GM18526 (cell line): ENCODE data around the gene ADAR.

ENCODE experiments used
- POLR2A ChIP-seq: IDR thresholded peaks from 3 replicates; pipeline ENCODE4 v1.6.1; 2011; ENCODE audit not compliant: insufficient read length; ENCODE audit errors: extremely low read depth

Gene ADAR

DNA sequence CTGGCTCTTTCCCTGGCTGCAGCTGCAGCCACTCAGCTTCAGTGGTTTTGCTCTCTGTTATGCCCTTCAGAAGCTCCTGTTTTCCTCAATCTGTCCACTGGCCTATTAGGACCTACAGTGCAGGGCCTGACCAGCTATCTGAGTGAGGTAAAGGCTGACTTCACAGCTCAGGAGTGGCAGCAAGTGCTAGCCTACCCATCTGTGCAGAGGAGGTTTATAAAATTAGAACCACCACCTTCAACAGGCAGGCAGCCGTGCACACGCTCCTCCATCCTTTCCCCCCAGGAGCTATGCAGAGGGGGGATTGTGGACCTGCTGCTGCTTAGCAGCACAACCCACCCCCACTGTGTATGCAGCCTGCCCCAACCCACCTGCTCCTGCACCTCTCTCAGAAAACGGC, 8.3 kb downstream of the ADAR start:
- no peak for TF ChIP-seq POLR2A

DNA sequence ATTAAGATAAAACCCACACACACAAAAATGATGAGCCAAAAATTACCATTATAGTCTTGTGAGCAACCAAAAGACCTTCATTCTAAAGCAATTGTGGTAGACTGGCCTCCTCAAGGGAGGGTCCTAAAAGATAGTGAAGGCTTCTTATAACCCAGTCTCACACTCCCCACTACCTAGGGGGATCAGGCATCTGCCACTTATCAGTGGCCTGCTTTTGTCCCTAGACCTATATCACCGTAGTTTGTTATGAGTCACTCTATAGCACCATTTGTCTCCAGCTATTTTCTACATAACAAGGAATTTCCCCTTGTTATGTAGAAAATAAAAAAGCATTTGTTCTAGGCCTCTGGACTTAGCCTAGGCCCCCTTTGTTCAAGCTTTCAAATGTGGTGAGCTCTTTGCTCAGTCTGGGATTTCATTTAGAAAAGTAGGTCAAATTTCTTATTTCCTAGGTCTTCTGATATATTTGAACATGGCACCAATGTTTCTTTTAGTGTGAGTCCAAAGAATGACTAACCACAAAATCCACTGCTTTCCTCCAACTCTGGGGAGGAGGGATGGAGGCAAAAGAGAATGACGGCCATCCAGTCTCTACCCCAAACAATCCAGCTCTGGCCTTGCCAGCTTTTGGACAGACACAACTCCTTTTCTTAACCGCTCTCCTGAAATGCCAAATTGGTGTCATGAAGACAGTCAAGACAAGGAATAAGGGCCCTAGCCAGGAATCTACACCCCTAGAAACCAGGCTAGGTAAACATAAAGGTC, 8.9 kb downstream of the ADAR start:
- TF ChIP-seq POLR2A, result no peak

DNA sequence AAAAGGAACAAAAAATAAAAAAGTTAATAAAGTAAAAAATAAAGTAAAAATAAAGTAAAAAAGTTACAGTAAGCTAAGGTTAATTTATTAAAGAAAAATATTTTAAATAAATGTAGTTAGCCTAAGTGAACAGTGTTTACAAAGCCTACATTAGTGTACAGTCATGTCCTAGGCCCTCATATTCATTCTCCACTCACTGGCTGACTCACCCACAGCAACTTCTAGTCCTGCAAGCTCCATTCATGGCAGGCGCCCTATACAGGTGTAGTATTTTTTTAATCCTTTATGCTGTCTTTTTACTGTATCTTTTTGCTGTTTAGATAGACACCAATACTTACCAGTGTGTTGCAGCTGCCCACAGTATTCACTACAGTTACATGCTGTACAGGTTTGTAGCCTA, 12.4 kb downstream of the ADAR start:
- no peak for TF ChIP-seq POLR2A

DNA sequence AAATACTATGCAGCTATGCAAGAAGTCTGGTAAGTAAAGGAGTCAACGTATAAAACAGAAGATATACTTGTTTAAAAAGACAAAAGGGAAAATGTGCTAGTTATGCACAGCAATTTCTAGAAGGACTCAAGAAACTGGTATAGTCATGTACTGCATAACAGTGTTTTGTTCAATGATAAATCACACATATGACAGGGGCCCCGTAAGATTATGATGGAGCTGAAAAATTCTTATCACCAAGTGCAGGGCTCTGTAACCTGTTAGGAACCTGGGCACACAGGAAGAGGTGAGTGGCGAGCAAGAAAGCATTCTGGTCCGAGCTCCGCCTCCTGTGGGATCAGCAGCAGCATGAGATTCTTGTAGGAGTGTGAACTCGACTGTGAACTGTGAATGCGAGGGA, 13.2 kb downstream of the ADAR start:
- TF ChIP-seq POLR2A, result no peak

DNA sequence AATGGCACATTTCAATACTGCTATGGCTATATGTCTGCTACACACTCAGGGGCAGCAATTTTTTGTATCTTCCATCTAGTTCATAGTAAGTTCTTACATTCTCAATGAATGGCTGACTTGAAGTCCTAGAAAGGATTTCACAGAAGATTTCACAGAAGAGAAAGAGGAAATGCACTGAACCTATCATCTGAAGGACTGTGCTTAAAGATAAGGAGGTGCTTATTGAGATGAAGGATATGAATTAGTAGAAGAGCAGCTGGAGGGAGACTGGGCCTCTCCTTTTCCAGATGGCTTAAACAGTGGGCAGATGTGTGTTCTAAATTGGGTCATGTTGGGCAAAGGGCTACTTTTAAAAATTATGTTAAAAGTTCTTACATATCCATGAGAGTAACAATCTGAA, 14.6 kb downstream of the ADAR start:
- no peak for TF ChIP-seq POLR2A

DNA sequence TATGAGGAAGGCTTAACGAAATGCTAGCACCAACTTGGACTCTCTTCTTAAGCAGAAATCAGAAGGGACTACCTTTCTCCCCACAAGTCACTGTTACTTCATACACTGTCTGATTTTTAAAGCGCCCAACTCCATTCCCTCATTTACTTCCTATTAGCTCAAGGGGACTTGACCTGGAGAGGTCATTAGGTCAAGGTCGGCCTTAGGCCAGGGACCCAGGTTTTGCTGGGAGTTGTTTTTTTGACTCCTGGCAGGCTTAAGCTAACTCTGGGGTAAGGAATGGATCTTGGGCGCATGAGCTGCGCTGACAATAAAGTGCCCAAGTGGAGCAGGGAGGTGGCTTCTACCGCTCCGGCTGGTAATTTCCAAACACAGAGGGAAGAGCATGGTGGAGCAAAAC, 16.8 kb downstream of the ADAR start:
- no peak for TF ChIP-seq POLR2A

DNA sequence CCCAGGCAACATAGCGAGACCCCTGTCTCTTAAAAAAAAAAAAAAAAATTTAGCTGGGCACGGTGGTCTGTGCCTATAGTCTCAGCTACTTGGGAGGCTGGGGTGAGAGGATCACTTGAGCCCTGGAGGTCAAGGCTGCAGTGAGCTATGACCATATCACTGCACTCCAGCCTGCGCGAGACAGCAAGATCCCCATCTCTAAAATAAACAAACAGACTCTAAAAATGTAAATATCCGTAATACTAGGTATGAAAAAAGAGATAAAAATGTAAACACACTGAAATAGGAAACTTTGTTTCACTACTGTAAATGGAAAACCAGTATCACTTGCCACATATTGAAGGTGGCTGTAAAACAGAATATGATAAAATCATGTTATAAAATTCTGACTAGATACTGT, 17.2 kb downstream of the ADAR start:
- no peak for TF ChIP-seq POLR2A

DNA sequence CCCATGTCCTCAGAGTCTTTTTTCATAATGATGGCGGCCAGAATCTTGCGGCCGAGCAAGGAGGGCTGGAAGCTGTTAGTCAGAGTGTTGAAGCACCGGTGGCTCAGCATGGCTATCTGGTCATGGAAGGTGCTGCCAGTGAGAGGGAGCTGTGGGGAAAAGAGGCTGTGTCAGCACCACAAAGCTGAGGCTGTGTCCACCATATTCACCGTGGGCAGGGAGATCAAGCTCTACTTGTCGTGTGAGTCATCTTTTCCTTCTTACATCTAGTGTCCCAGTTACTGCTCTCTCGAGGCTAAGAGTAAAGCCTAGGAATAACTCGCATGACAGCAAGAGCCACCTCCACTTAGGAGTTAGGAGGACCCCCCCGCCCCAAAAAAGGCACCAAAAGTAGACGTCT, 18.2 kb downstream of the ADAR start:
- TF ChIP-seq POLR2A, result no peak

DNA sequence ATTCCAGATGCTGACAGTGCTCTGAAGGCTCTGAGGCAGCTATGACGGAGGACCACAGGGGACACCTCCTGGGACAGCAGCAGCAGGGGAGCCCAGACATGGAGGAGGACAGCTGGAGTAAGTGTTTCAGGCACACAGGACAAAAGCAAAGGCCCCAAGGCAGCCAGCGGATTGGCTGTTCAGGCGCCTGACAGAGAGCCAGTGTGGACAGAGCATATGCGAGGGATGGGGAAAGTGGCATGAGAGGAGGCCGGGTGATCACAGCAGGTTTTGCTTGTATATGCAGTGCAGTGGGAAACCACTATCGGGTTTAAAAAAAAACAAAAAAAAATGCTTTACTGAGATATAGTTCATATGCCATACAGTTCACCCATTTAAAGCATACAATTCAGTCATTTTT, 21.3 kb downstream of the ADAR start:
- TF ChIP-seq POLR2A, result no peak

DNA sequence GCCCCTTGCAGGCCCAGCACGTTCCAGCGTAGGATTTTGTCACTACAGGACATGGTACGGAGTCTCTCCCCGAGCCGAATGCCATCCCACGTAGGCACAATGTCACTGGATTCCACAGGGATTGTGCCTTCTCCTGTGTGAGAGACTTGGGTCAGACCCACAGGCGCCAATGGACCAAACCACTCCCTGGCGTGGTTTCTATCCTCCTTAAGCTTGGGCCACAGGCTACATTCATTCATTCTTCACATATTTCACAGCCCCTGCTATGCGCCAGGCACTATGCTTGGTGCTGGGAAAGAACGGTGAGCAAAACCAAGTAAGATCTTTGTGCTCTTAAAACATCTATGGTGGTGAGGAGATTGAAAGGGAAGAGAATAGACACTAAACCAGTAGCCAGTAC, 21.8 kb downstream of the ADAR start:
- TF ChIP-seq POLR2A, result no peak

DNA sequence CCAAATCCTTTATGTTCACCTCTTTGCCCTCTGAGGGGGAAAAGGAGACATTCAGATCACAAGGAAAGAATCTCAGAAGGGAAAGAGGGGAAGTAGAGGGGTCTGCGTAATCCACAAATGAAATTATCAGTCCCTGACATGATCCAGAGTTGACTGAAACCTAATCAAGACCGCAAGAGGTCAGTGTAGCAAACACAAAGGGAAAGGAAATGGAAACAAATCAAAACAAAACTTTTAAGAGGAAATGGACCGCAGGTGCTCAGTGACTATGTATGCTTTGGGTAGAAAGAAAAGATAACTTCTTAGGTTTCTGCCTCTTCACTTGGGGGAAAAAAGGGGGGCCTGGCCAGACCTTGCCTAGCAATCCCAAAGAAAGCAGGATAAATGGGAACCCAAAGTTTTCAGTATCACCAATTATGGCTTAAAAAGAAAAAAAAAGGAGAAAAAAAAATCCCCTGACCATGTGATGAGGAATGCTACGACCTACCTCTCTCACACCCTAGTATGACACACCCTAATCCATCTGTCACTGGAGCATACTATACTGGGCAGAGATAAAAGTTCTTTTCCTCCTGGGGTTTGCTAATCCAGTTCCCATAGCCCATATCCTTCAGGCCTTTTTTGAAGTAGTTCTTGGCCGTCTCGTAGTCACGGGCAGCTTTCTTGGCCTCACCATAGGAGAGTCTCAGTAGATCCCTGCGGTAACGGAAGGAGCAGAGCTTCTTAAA, 23.6 kb downstream of the ADAR start:
- TF ChIP-seq POLR2A, result no peak

DNA sequence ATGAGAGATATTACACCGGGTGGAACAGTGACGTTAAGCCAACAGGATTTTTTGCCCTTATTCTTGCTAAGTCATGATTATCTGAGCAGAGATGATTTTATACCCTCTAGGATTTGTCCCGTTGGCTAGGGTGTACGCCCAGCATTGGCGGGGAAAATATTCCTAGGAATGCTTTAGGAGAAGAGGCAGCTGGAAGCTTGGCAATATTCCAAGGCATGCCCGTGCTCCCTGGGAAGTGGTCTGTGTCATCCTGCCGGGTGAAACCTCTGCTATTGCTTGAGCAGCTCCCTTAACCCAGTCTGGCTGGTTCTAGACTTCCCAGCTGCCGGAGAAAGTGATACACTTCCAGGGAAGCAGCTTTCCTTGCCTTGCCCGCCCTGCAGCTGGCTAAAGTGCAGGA, 24.2 kb downstream of the ADAR start:
- TF ChIP-seq POLR2A, result no peak

DNA sequence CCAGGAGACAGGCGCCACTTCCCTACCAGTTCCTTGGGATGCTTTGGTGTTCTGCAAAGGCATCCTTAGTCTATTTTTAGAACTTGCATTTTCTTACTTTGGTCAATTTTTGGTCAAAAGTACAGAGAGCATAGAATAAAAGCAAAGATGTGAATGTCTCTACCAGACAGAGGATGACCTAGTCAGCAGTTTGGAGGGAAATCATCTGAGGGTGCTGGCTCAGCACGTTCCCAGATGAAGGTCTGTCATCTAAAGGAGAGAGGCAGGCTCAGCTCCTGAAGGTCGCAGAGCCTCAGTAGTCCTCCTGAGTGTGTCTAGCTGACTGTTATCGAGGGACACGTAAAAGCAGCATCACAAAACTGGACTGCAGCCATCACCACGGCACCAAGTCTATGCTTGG, 25.1 kb downstream of the ADAR start:
- no peak for TF ChIP-seq POLR2A

DNA sequence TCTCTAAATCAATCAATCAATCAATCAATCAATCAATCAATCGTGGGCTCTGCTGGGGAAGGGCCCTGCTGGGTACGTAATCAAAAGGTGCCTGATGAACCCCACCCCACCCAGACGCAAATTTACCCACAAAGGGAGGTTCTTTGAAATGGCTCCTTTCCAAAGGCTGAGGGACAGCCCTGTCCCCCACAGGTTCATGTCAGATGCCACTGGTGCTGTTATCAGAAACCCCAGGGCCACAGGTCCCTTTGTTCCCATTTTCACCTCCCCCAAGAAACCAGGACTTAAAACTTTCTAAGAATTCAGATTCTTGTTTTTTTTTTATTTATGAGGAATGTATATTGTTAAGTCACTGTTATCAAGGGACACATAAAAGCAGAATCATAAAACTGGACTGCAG, 26.2 kb downstream of the ADAR start:
- no peak for TF ChIP-seq POLR2A

DNA sequence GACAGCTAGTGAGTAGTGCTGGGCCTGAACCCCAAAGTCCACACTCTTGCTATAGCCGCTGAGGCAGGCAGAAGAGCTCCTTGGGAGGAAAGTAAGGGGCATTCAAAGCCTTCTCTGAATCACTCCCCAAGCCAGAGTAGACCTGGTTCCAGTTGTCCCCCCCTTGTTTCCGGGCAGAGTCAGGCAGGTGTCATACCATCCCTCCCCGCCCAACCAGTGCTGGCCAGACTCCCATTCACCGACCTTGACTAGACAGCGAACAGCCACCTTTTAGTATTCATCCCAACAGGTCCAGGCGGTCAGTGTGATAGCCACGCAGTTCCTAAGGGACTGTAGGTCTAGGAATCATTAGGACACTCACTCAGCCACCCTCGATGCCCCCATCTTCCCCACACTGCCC, 28.6 kb downstream of the ADAR start:
- no peak for TF ChIP-seq POLR2A

DNA sequence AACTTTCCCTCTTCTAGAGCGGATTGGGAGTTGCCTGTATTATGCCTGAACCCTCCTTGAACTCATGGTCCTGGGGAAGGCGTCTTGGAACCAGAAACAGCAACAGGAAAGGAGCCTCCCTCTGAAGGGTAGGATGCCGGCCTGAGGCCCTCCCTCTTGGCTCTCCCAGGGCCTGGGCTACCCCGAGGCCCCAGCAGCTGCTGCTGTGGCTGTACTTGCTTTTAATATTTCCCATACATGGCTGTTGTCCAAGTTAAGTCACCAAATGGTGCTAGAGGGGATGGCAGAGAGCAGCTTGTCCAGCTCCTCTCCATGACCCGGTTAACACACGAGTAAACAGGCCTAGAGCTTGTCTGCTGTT, 29.9 kb downstream of the ADAR start:
- no peak for TF ChIP-seq POLR2A

DNA sequence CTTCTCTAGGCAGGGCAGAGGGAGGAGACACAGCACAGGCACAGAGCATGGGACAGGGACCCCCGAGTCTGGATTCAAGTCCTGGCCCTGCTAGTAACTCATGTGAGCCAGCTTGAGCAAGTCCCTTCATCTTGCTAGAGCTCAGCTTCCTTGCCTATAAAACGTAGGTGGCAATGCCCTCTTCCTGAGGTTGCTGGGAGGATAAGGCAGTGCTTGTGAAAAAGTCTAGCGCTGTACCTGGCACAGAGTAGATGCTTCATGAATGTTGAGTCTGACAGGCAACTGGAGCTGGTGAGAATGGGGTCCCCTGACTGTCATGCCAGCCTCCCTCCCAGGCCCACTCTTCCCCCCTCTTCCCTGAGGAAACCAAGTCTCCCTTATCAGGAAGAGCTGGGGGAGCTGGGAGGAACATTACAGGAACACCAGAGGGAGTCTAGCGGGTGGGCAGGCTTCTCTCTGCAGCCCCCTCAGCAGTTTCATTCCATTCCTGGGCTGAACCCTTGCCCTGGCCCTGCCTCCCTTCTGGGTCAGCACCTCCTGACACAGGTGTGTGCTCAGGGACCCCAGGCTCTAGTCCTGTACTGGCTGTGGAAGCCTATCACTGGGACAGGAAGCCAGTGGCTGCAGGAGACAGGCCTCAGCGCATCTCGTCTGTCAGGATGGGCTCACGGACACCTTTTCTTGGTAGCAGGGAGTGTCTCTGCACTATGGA, 30.5 kb downstream of the ADAR start:
- no peak for TF ChIP-seq POLR2A

DNA sequence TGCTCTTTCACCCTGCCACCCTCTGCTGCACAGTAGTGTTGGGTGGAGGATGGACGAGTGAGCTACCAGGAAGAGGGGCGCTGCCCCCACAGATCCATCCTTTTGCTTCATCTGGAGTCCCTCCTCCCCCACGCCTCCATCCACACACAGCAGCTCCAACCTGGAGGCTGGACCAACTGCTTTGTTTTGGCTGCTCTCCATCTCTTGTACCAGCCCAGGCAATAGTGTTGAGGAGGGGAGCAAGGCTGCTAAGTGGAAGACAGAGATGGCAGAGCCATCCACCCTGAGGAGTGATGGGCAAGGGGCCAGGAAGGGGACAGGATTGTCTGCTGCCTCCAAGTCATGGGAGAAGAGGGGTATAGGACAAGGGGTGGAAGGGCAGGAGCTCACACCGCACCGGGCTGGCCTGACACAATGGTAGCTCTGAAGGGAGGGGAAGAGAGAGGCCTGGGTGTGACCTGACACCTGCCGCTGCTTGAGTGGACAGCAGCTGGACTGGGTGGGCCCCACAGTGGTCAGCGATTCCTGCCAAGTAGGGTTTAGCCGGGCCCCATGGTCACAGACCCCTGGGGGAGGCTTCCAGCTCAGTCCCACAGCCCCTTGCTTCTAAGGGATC, 31.9 kb downstream of the ADAR start:
- no peak for TF ChIP-seq POLR2A
